K562 (cell line): ENCODE results near the gene GSK3B. TPM values are rescaled to one million over a fixed set of nuclear protein-coding genes. Genes with fewer than 3 reads are reported as not detected.

ENCODE experiments used
- ATAC-seq: fragments of 200-7000 bp; cut with Tn5 transposase; 3 replicates; pipeline ENCODE4 v1.9.1; 2020; ENCODE audit warnings: moderate library complexity
- BruUV-seq: library from RNA; stranded (reverse); fragments of 400-500 nt; replicated peaks from 2 replicates; lab custom pipeline; 2021; lab: Mats Ljungman, UMichigan
- CTCF ChIA-PET: fragments of 300-600 bp; formaldehyde crosslinking; extraction: SDS; loops from one replicate; lab custom pipeline; 2021; ENCODE audit warnings: low intra/inter-chr PET ratio; lab: Yijun Ruan, JAX
- POLR2A ChIA-PET: fragments of 300-600, 350-650 bp; sonication (Branson Sonifier 250); formaldehyde crosslinking; extraction: SDS; loops from one replicate; lab custom pipeline; 2021; ENCODE audit warnings: antibody characterized with exemption, inconsistent platforms; lab: Yijun Ruan, JAX
- DNase-seq, 4 experiments: peaks; one replicate each; pipeline versions ENCODE4 v3.0.0 to v3.0.0-alpha.2; 2011 to 2018; ENCODE audit warnings: low spot score in 3 of 4, mixed read lengths in 3 of 4; ENCODE audit errors: extremely low read depth in 1 of 4
- FAIRE-seq: peaks from 2 replicates; lab custom pipeline; 2011; peaks lifted over from hg19 to GRCh38; lab: Jason Lieb, UNC
- H2AFZ ChIP-seq: 2 replicates; pipeline ENCODE4 v1.6.0; 2011; ENCODE audit warnings: low read depth, low read length, control low read depth, inconsistent platforms
- H3K27ac ChIP-seq: fragments of 200-600 bp; 3 replicates; pipeline ENCODE4 v1.8.0; 2011; ENCODE audit warnings: low read depth, mild to moderate bottlenecking, control low read depth, inconsistent platforms, low read length, moderate library complexity, mixed read lengths; ENCODE audit errors: extremely low read depth
- H3K27me3 ChIP-seq, 2 experiments: fragments of 300-600 bp in 1 of 2; 2 replicates in 1 of 2; 3 replicates in 1 of 2; pipeline versions ENCODE4 v1.6.0 to v1.8.0; 2011; ENCODE audit warnings: inconsistent platforms in 2 of 2, low read length in 2 of 2, mild to moderate bottlenecking in 1 of 2, mixed read lengths in 1 of 2, moderate library complexity in 1 of 2; ENCODE audit not compliant: control insufficient read depth in 2 of 2, insufficient read depth in 2 of 2
- H3K36me3 ChIP-seq: fragments of 300-600 bp; 3 replicates; pipeline ENCODE4 v1.8.0; 2011; ENCODE audit warnings: mild to moderate bottlenecking, low read length, inconsistent platforms; ENCODE audit not compliant: control insufficient read depth, insufficient read depth
- H3K4me1 ChIP-seq, 2 experiments: fragments of 200-600 bp in 1 of 2; replicated peaks in 1 of 2; 2 replicates in 1 of 2; 3 replicates in 1 of 2; pipeline versions ENCODE4 v1.5.1 to v1.8.0; 2011; ENCODE audit warnings: inconsistent platforms in 2 of 2, low read length in 2 of 2, mild to moderate bottlenecking in 1 of 2, mixed read lengths in 1 of 2, moderate library complexity in 1 of 2; ENCODE audit not compliant: control insufficient read depth in 2 of 2, insufficient read depth in 2 of 2
- H3K4me2 ChIP-seq: 2 replicates; pipeline ENCODE4 v1.6.1; 2011; ENCODE audit warnings: low read length, control low read depth, inconsistent platforms, mixed read lengths; ENCODE audit not compliant: insufficient read depth
- H3K4me3 ChIP-seq: fragments of 200-600 bp; sonication (generic), shearing (Covaris generic); 2 replicates; pipeline ENCODE4 v1.5.1; 2016; ENCODE audit warnings: control low read depth, inconsistent platforms
- H3K79me2 ChIP-seq: fragments of 200-600 bp; 3 replicates; pipeline ENCODE4 v1.8.0; 2011; ENCODE audit warnings: low read length, inconsistent platforms; ENCODE audit not compliant: control insufficient read depth, insufficient read depth
- H3K9ac ChIP-seq, 2 experiments: 2 replicates each; pipeline versions ENCODE4 v1.6.0 to v1.6.1; 2011; ENCODE audit warnings: low read depth in 2 of 2, low read length in 2 of 2, control low read depth in 1 of 2, inconsistent platforms in 1 of 2, mild to moderate bottlenecking in 1 of 2, mixed read lengths in 1 of 2; ENCODE audit not compliant: insufficient read depth in 1 of 2
- H3K9me1 ChIP-seq: one replicate; pipeline ENCODE4 v1.6.0; 2011; ENCODE audit warnings: inconsistent platforms, mild to moderate bottlenecking, low read length, moderate library complexity; ENCODE audit not compliant: control insufficient read depth, insufficient read depth
- H3K9me3 ChIP-seq: replicated peaks from 2 replicates; pipeline ENCODE4 v1.5.1; 2011; ENCODE audit warnings: low read depth, low read length, inconsistent platforms; ENCODE audit not compliant: control insufficient read depth, insufficient read depth
- H4K20me1 ChIP-seq: replicated peaks from 2 replicates; pipeline ENCODE4 v1.6.1; 2011; ENCODE audit warnings: low read length, inconsistent platforms, mixed read lengths; ENCODE audit not compliant: control insufficient read depth, insufficient read depth
- ARID1B ChIP-seq: fragments of 450-650 bp; IDR thresholded peaks from 2 replicates; pipeline ENCODE4 v1.6.1; 2016; ENCODE audit warnings: antibody characterized with exemption, mild to moderate bottlenecking, inconsistent platforms
- ETS1 ChIP-seq: conservative IDR thresholded peaks from 2 replicates; pipeline ENCODE4 v1.6.1; 2011; ENCODE audit warnings: low read depth, mild to moderate bottlenecking, low read length; ENCODE audit not compliant: control insufficient read depth
- FOXJ3 ChIP-seq: sonication (generic); formaldehyde crosslinking; IDR thresholded peaks from 2 replicates; pipeline ENCODE4 v1.4.0; 2020; ENCODE audit warnings: mild to moderate bottlenecking, missing genetic modification reagents
- MTF1 ChIP-seq: fragments of 250-450 bp; sonication (Bioruptor Pico); IDR thresholded peaks from 2 replicates; pipeline ENCODE4 v1.9.0; 2021; ENCODE audit warnings: moderate library complexity, mild to moderate bottlenecking, inconsistent platforms, borderline replicate concordance
- NEUROD1 ChIP-seq: fragments of 150-350 bp; IDR thresholded peaks from 2 replicates; pipeline ENCODE4 v1.6.1; 2014; ENCODE audit warnings: borderline replicate concordance, low read length, low read depth; ENCODE audit not compliant: partially characterized antibody
- NFE2 ChIP-seq: IDR thresholded peaks from 2 replicates; pipeline ENCODE4 v1.6.1; 2014; ENCODE audit warnings: antibody characterized with exemption, low read depth
- OTX1 ChIP-seq: fragments of 450-650 bp; formaldehyde crosslinking; IDR thresholded peaks from 2 replicates; pipeline ENCODE4 v1.4.0; 2022; ENCODE audit warnings: mild to moderate bottlenecking
- SAFB2 ChIP-seq: fragments of 200-400 bp; formaldehyde crosslinking; IDR thresholded peaks from 2 replicates; pipeline ENCODE4 v1.6.1; 2018; ENCODE audit warnings: borderline replicate concordance, low read length, low read depth, moderate library complexity; ENCODE audit not compliant: severe bottlenecking
- SMAD4 ChIP-seq: fragments of 250-450 bp; sonication (Bioruptor Pico); conservative IDR thresholded peaks from 2 replicates; pipeline ENCODE4 v1.8.0; 2021; ENCODE audit warnings: inconsistent platforms, mild to moderate bottlenecking, moderate library complexity
- SMARCA4 ChIP-seq: fragments of 450-650 bp; IDR thresholded peaks from 2 replicates; pipeline ENCODE4 v1.6.1; 2016
- WGBS: fragments of 100-300 bp; shearing (Covaris generic); methylation state at CpG from one replicate; pipeline ENCODE4 v1.1.6; 2016; ENCODE audit warnings: low coverage, mixed read lengths; ENCODE audit not compliant: insufficient coverage; ENCODE audit errors: missing lambda C conversion rate; 5-methylcytosine and 5-hydroxymethylcytosine counted together
- in situ Hi-C: fragments of 300-500 bp; cut with MboI; formaldehyde crosslinking; loops from 4 replicates; pipeline ENCODE4 v1.15.0; 2018; ENCODE audit warnings: inconsistent platforms, mixed read lengths
- intact Hi-C: fragments of 100-400 bp; cut with micrococcal nuclease; formaldehyde crosslinking; loops from 2 replicates; pipeline ENCODE4 v1.14.2; 2022
- polyA plus RNA-seq, 8 experiments: library from polyadenylated mRNA; depleted of rRNA in 4 of 8; stranded (reverse) in 5 of 8; unstranded in 3 of 8; fragments of >200 nt; fragmentation: Nextera tagmentation in 2 of 8; fragmentation: Illumina TruSeq in 1 of 8; extraction: Ambion mirVana in 2 of 8; extraction: Trizol in 1 of 8; gene quantifications; 2 replicates each; pipeline versions ENCODE4 v1.2.1 to v1.2.3, GENCODE V29; 2011 to 2014; ENCODE audit warnings: inconsistent platforms in 1 of 8, missing spikeins in 1 of 8
- total RNA-seq, 7 experiments: library from RNA; depleted of rRNA in 6 of 7; stranded (reverse); fragments of >200 nt in 6 of 7; fragmentation: Illumina TruSeq in 2 of 7; extraction: Trizol in 2 of 7; gene quantifications; 2 replicates each; pipeline versions ENCODE4 v1.2.1 to v1.2.3, GENCODE V29; 2011 to 2021; ENCODE audit warnings: low replicate concordance in 1 of 7

GSK3B gene
- total and polyA plus RNA-seq, 9 of the 15 experiments (the other 6 are each of a cell fraction or from before 2014, with no cell fraction given) = 4.7 to 25.0 (median 18.7) TPM

GRCh38 chr3:120111898-120112297 lies 17.7 kb upstream of the GSK3B start:
- DNase-seq (no peak), ATAC-seq (no peak), FAIRE-seq (no peak)
- no peaks in the 10 kb centered on the region for H3K4me1 ChIP-seq
- ChIA-PET CTCF (no interaction called here), POLR2A (interaction anchor here (1.6 kb wide), 1 partner anchor 11 kb away, joined by 4 read pairs; no protein-coding TSS in a partner anchor)
- no peaks in the 10 kb centered on the region for H3K79me2 ChIP-seq
- intact Hi-C loops = no loop called here
- no peaks in the 10 kb centered on the region for H3K9me1 ChIP-seq
- no peak for TF ChIP-seq OTX1 (CRISPR knock-in tag)
- no peak for TF ChIP-seq ARID1B
- TF ChIP-seq MTF1 (CRISPR knock-in tag) = no peak
- TF ChIP-seq NFE2 = no peak
- no peak for TF ChIP-seq SMAD4
- no peak for TF ChIP-seq NEUROD1
- no peak for TF ChIP-seq FOXJ3 (CRISPR knock-in tag)
- TF ChIP-seq ETS1 = no peak
- TF ChIP-seq SAFB2 = no peak
- TF ChIP-seq SMARCA4 = no peak
- in situ Hi-C loops = no loop called here
- 0% methylated on average over 1 of the region's 1 CpG for WGBS
- no peak overlapping the region for H3K27ac ChIP-seq
- no peak overlapping the region for H3K4me2 ChIP-seq
- no peak overlapping the region for H2AFZ ChIP-seq
- no peak overlapping the region for H3K4me3 ChIP-seq
- H4K20me1 ChIP-seq = no peaks in the 10 kb centered on the region
- H3K27me3 ChIP-seq = peaks cover 0 to 6% of the 10 kb centered on the region in 2 experiments; a peak in 3 of 5 replicates
- no peaks in the 10 kb centered on the region for H3K9me3 ChIP-seq
- no TSS peak for BruUV-seq
- H3K36me3 ChIP-seq = no peaks in the 10 kb centered on the region
- no peak overlapping the region for H3K9ac ChIP-seq
